GM18505 (cell line): ENCODE data around the gene UTP18.
"Not testable (repeated sequence)": the region's sequence is repeated elsewhere in the genome, so short reads cannot be mapped to it uniquely, and the experiment has no call there.

ENCODE experiments used
- ATAC-seq: cut with Tn5 transposase; IDR thresholded peaks from one replicate; pipeline ENCODE4 v1.9.1; 2021; ENCODE audit not compliant: unreplicated experiment
- POLR2A ChIP-seq: IDR thresholded peaks from 4 replicates; pipeline ENCODE4 v1.6.1; 2011; ENCODE audit warnings: borderline replicate concordance; ENCODE audit not compliant: insufficient read depth, insufficient read length; ENCODE audit errors: extremely low read depth

UTP18 gene

GRCh38 chr17:51325471-51325870 lies 65.1 kb downstream of the UTP18 start:
- TF ChIP-seq POLR2A: no peak
- ATAC-seq: no peak

GRCh38 chr17:51330861-51331503 lies 70.6 kb downstream of the UTP18 start:
- not testable (repeated sequence) for ATAC-seq

GRCh38 chr17:51335006-51335590 lies 74.8 kb downstream of the UTP18 start:
- no peak for TF ChIP-seq POLR2A
- no peak for ATAC-seq

- no peak for TF ChIP-seq POLR2A
- no peak for ATAC-seq
These were observed 75.8 kb downstream of the UTP18 start for GRCh38 chr17:51335883-51336822.

- ATAC-seq: no peak
These were observed 81.1 kb downstream of the UTP18 start for GRCh38 chr17:51341457-51341856.

GRCh38 chr17:51342257-51342656 lies 81.9 kb downstream of the UTP18 start:
- ATAC-seq: no peak
- TF ChIP-seq POLR2A: no peak

More at GRCh38 chr17:51341457-51341856, 81.1 kb downstream of the UTP18 start:
- no peak for TF ChIP-seq POLR2A

GRCh38 chr17:51344532-51344931 lies 84.2 kb downstream of the UTP18 start:
- ATAC-seq: no peak
- no peak for TF ChIP-seq POLR2A

- no peak for ATAC-seq
- TF ChIP-seq POLR2A: no peak
These were observed 86.1 kb downstream of the UTP18 start for GRCh38 chr17:51346218-51346982.
